ENCODE results near the gene VEZF1.
"Not testable (repeated sequence)": the region's sequence is repeated elsewhere in the genome, so short reads cannot be mapped to it uniquely, and the experiment has no call there.

Gene VEZF1

DNA sequence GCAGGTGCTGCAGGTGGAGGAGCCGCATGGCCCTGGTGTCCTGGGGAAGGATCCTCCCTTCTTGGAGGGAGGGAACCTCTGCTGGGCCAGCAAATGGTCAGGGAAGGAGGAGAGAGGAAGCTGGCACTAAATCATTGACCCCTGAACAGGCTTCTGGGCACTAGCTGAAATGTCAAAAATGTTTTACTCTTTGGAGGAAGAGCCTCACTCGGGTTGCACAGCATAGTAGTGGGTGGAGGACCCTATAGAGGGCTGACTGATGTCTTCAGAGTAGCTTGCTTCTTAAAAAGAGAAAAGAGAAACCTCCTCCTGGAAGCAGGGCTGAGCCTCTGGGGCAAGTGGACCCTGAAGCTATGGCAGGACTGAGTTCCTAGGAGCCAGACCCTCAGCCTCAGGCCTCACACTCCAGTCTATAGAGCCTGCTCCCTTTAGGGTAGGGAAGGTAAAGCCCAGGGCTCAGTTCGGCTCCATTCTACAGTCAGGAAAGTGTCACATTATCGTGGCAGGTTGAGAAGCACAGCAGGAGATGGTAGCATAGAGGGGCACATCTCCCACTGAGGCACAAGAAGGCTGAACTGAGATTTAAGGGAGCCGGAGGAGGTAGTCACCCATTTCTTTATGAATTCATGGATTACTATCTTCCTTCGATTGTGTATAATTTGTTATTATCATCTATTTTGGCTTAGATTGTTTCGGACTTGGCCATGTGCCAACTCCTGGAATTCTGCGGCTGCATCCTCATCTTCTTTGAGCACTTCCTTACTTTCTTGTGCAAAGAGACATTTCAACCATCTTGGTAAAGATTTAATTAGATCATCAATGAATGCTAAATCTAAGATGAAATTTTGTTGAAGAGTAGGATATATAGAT is 25.5 kb downstream of the VEZF1 start:
- H3K4me3 ChIP-seq (ENCODE audit: low read depth, low read length): no peak overlapping the region
- TF ChIP-seq, protein P1, sequence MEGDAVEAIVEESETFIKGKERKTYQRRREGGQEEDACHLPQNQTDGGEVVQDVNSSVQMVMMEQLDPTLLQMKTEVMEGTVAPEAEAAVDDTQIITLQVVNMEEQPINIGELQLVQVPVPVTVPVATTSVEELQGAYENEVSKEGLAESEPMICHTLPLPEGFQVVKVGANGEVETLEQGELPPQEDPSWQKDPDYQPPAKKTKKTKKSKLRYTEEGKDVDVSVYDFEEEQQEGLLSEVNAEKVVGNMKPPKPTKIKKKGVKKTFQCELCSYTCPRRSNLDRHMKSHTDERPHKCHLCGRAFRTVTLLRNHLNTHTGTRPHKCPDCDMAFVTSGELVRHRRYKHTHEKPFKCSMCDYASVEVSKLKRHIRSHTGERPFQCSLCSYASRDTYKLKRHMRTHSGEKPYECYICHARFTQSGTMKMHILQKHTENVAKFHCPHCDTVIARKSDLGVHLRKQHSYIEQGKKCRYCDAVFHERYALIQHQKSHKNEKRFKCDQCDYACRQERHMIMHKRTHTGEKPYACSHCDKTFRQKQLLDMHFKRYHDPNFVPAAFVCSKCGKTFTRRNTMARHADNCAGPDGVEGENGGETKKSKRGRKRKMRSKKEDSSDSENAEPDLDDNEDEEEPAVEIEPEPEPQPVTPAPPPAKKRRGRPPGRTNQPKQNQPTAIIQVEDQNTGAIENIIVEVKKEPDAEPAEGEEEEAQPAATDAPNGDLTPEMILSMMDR (IDR thresholded peaks at IDR 0.05; ENCODE audit: low read depth, low read length): no peak

GRCh38 chr17:57959929-57960328 is 28.1 kb downstream of the VEZF1 start:
- TF ChIP-seq, protein P1 (IDR thresholded peaks at IDR 0.05; ENCODE audit: low read depth, low read length): no peak
- H3K4me3 ChIP-seq (ENCODE audit: low read depth, low read length): no peak overlapping the region

GRCh38 chr17:57958391-57958790 is 29.7 kb downstream of the VEZF1 start:
- not testable (repeated sequence) for H3K4me3 ChIP-seq (ENCODE audit: low read depth, low read length)

- TF ChIP-seq, protein P1 (IDR thresholded peaks at IDR 0.05; ENCODE audit: low read depth, low read length): no peak
- no peak overlapping the region for H3K4me3 ChIP-seq (ENCODE audit: low read depth, low read length)
Measured at GRCh38 chr17:57957886-57958285, 30.2 kb downstream of the VEZF1 start.

- TF ChIP-seq, protein P1 (IDR thresholded peaks at IDR 0.05; ENCODE audit: low read depth, low read length): no peak
- H3K4me3 ChIP-seq (ENCODE audit: low read depth, low read length): no peak overlapping the region
Measured at GRCh38 chr17:57957120-57957850, 30.8 kb downstream of the VEZF1 start.

GRCh38 chr17:57956291-57957119 is 31.5 kb downstream of the VEZF1 start:
- no peak overlapping the region for H3K4me3 ChIP-seq (ENCODE audit: low read depth, low read length)
- TF ChIP-seq, protein P1 (IDR thresholded peaks at IDR 0.05; ENCODE audit: low read depth, low read length): no peak

- peak within 1 kb of the TSS; percentile 75 for H3K4me3 ChIP-seq (ENCODE audit: low read depth, low read length)
- TF ChIP-seq, protein P1 (IDR thresholded peaks at IDR 0.05; ENCODE audit: low read depth, low read length): no peak
Measured at GRCh38 chr17:57955183-57955931, 32.7 kb downstream of the VEZF1 start, which contains the start of gene CUEDC1. TSS of gene CUEDC1 (minus strand) at chr17:57955412. CDS start at chr17:57885564, 69,848 bp downstream.

Data from WI38 (cell line).